A549 (cell line): ENCODE measurements around the gene CD274. TPM values are rescaled to one million over a fixed set of nuclear protein-coding genes. Genes with fewer than 3 reads are reported as not detected.

ENCODE experiments used
- ATAC-seq, 2 experiments: fragments of 200-7000 bp in 1 of 2; fragments of >200 bp in 1 of 2; cut with Nextera tagmentation in 1 of 2; cut with Tn5 transposase in 1 of 2; 3 replicates each; pipeline versions ENCODE4 v1.8.0 to v1.9.1; 2018 to 2020; ENCODE audit warnings: mild to moderate bottlenecking in 1 of 2, moderate library complexity in 1 of 2
- CTCF ChIA-PET: fragments of 300-600 bp; sonication (Branson Sonifier 250); formaldehyde crosslinking; extraction: SDS; loops from one replicate; lab custom pipeline; 2021; ENCODE audit warnings: antibody characterized with exemption, inconsistent platforms; lab: Yijun Ruan, JAX
- POLR2A ChIA-PET: fragments of 350-600 bp; formaldehyde crosslinking; extraction: SDS; loops from one replicate; lab custom pipeline; 2021; ENCODE audit warnings: antibody characterized with exemption, inconsistent platforms; lab: Yijun Ruan, JAX
- DNase-seq, 2 experiments: peaks; one replicate each; pipeline versions ENCODE4 v3.0.0 to v3.0.0-alpha.2; 2011 to 2016; ENCODE audit warnings: low read depth in 1 of 2, low spot score in 1 of 2
- FAIRE-seq: peaks from 2 replicates; lab custom pipeline; 2011; peaks lifted over from hg19 to GRCh38; lab: Jason Lieb, UNC
- H3K27ac ChIP-seq, 2 experiments: fragments of >200 bp; sonication (Bioruptor Twin); formaldehyde crosslinking; 3 replicates each; pipeline ENCODE4 v1.5.1; 2016 to 2017
- H3K4me1 ChIP-seq: fragments of >200 bp; sonication (Bioruptor Twin); formaldehyde crosslinking; 3 replicates; pipeline ENCODE4 v1.6.1; 2016
- H3K4me2 ChIP-seq: fragments of >200 bp; sonication (Bioruptor Twin); formaldehyde crosslinking; 3 replicates; pipeline ENCODE4 v1.6.1; 2016
- H3K4me3 ChIP-seq: fragments of >200 bp; sonication (Bioruptor Twin); formaldehyde crosslinking; 3 replicates; pipeline ENCODE4 v1.5.1; 2016
- H3K9me3 ChIP-seq: fragments of >200 bp; sonication (Bioruptor Twin); formaldehyde crosslinking; 3 replicates; pipeline ENCODE4 v1.6.1; 2016
- BCL3 ChIP-seq: fragments of >200 bp; sonication (Bioruptor Twin); formaldehyde crosslinking; IDR thresholded peaks from 3 replicates; pipeline ENCODE4 v1.6.1; 2016
- CEBPB ChIP-seq, 2 experiments: fragments of >200 bp in 1 of 2; sonication (Bioruptor Twin) in 1 of 2; formaldehyde crosslinking in 1 of 2; IDR thresholded peaks; 2 replicates each; pipeline ENCODE4 v1.6.1; 2012 to 2016
- CHD2 ChIP-seq: fragments of 150-350 bp; IDR thresholded peaks from 2 replicates; pipeline ENCODE4 v1.6.1; 2014; ENCODE audit warnings: low read length; ENCODE audit not compliant: partially characterized antibody
- E2F6 ChIP-seq: IDR thresholded peaks from 2 replicates; pipeline ENCODE4 v1.6.1; 2012; ENCODE audit warnings: low read depth, borderline replicate concordance
- EP300 ChIP-seq, 2 experiments: fragments of >200 bp; sonication (Bioruptor Twin); formaldehyde crosslinking; IDR thresholded peaks; 2 replicates in 1 of 2; 3 replicates in 1 of 2; pipeline ENCODE4 v1.6.1; 2016 to 2017
- FOSB ChIP-seq: fragments of 250-450 bp; sonication (Bioruptor Pico); IDR thresholded peaks from 2 replicates; pipeline ENCODE4 v1.5.0; 2020; ENCODE audit warnings: mild to moderate bottlenecking, moderate library complexity
- FOSL2 ChIP-seq, 2 experiments: fragments of 450-650 bp in 1 of 2; fragments of >200 bp in 1 of 2; sonication (Bioruptor Twin) in 1 of 2; formaldehyde crosslinking; IDR thresholded peaks; 2 replicates each; pipeline versions ENCODE4 v1.5.0 to v1.6.1; 2016 to 2020; ENCODE audit warnings: mild to moderate bottlenecking in 1 of 2, moderate library complexity in 1 of 2
- GATA3 ChIP-seq: IDR thresholded peaks from 2 replicates; pipeline ENCODE4 v1.6.1; 2012; ENCODE audit warnings: borderline replicate concordance
- HDAC2 ChIP-seq: fragments of 200-600 bp; sonication (generic); IDR thresholded peaks from 2 replicates; pipeline ENCODE4 v1.6.1; 2016
- HES2 ChIP-seq: fragments of >200 bp; sonication (Bioruptor Twin); formaldehyde crosslinking; IDR thresholded peaks from 2 replicates; pipeline ENCODE4 v1.6.1; 2016
- HOXA7 ChIP-seq: fragments of 250-450 bp; sonication (Bioruptor Pico); IDR thresholded peaks from 2 replicates; pipeline ENCODE4 v1.5.0; 2020; ENCODE audit warnings: mild to moderate bottlenecking, moderate library complexity
- HOXB13 ChIP-seq: fragments of 250-450 bp; sonication (Bioruptor Pico); IDR thresholded peaks from 2 replicates; pipeline ENCODE4 v1.5.0; 2020; ENCODE audit warnings: low read depth, mild to moderate bottlenecking, moderate library complexity
- JUN ChIP-seq, 2 experiments: fragments of >200 bp; sonication (Bioruptor Twin); formaldehyde crosslinking; IDR thresholded peaks; 2 replicates in 1 of 2; 3 replicates in 1 of 2; pipeline ENCODE4 v1.6.1; 2016 to 2017
- JUNB ChIP-seq: fragments of >200 bp; sonication (Bioruptor Twin); formaldehyde crosslinking; IDR thresholded peaks from 2 replicates; pipeline ENCODE4 v1.6.1; 2016
- KDM5A ChIP-seq: fragments of 200-600 bp; sonication (generic); IDR thresholded peaks from 2 replicates; pipeline ENCODE4 v1.6.1; 2016; ENCODE audit warnings: antibody characterized with exemption, mild to moderate bottlenecking
- MAX ChIP-seq: IDR thresholded peaks from 2 replicates; pipeline ENCODE4 v1.6.1; 2012
- MYC ChIP-seq: IDR thresholded peaks from 2 replicates; pipeline ENCODE4 v1.6.1; 2012; ENCODE audit warnings: mild to moderate bottlenecking, inconsistent platforms, low read length, improper control_type of control experiment, borderline replicate concordance
- NPAS2 ChIP-seq: fragments of 250-450 bp; sonication (Bioruptor Pico); IDR thresholded peaks from 2 replicates; pipeline ENCODE4 v1.8.0; 2022; ENCODE audit warnings: mild to moderate bottlenecking, moderate library complexity, borderline replicate concordance
- NR3C1 ChIP-seq: fragments of >200 bp; sonication (Bioruptor Twin); formaldehyde crosslinking; IDR thresholded peaks from 3 replicates; pipeline ENCODE4 v1.6.1; 2017
- PBX3 ChIP-seq: IDR thresholded peaks from 2 replicates; pipeline ENCODE4 v1.6.1; 2012
- POLR2A ChIP-seq: IDR thresholded peaks from 2 replicates; pipeline ENCODE4 v1.6.1; 2012; ENCODE audit warnings: mild to moderate bottlenecking, low read length
- POLR2AphosphoS2 ChIP-seq: conservative IDR thresholded peaks from 2 replicates; pipeline ENCODE4 v1.6.1; 2012; ENCODE audit warnings: low read length, improper control_type of control experiment, inconsistent platforms
- RNF2 ChIP-seq: fragments of 200-600 bp; sonication (generic); IDR thresholded peaks from 2 replicates; pipeline ENCODE4 v1.6.1; 2016; ENCODE audit warnings: low read depth, mild to moderate bottlenecking, antibody characterized with exemption, moderate library complexity, borderline replicate concordance
- ZC3H11A ChIP-seq: fragments of 450-650 bp; IDR thresholded peaks from 2 replicates; pipeline ENCODE4 v1.6.1; 2014; ENCODE audit warnings: antibody characterized with exemption, mild to moderate bottlenecking
- WGBS: methylation state at CpG from one replicate; pipeline ENCODE4 v1.1.6; 2017; ENCODE audit errors: missing lambda C conversion rate; 5-methylcytosine and 5-hydroxymethylcytosine counted together
- polyA plus RNA-seq, 4 experiments: library from polyadenylated mRNA; depleted of rRNA in 3 of 4; stranded (reverse); fragments of >200 nt; fragmentation: RNase III in 1 of 4; extraction: RNeasy Plus Mini Kit Qiagen cat#74134 plus additional on column Dnase treatment in 1 of 4; gene quantifications; 2 replicates in 3 of 4; 3 replicates in 1 of 4; pipeline ENCODE4 v1.2.3, GENCODE V29; 2011 to 2017

Gene CD274
- polyA plus RNA-seq, 2 of the 4 experiments (the other 2 are of a cell fraction) = 3.4 to 6.8 TPM

GRCh38 chr9:5502553-5502952 lies 52.2 kb downstream of the CD274 start:
- DNase-seq = no peak
- TF ChIP-seq FOSB (no peak), KDM5A (no peak), HDAC2 (no peak), JUNB (no peak), NPAS2 (CRISPR knock-in tag) (no peak), ZC3H11A (no peak), CHD2 (no peak), MYC (no peak), E2F6 (no peak), HOXA7 (CRISPR knock-in tag) (no peak), PBX3 (no peak), RNF2 (no peak), HOXB13 (CRISPR knock-in tag) (no peak), GATA3 (no peak), NR3C1 (no peak)
- H3K4me2 ChIP-seq = no peak overlapping the region
- no peak for FAIRE-seq
- no peaks in the 10 kb centered on the region for H3K9me3 ChIP-seq
- no peak overlapping the region for H3K27ac ChIP-seq
- 90% methylated on average over 6 of the region's 6 CpGs for WGBS
- ATAC-seq = no peak
- H3K4me3 ChIP-seq = no peak overlapping the region
- CTCF ChIA-PET = interaction anchor here (1.8 to 2.3 kb wide), 2 partner anchors 52 to 98 kb away, joined by 5 read pairs; partner anchors contain the start of gene CD274
- no peaks in the 10 kb centered on the region for H3K4me1 ChIP-seq
- POLR2A ChIA-PET = no interaction called here

- peaks cover 24% of the 10 kb centered on the region for H3K4me1 ChIP-seq
- peak; percentile 89 to 94 for ATAC-seq
- peak; percentile 51 to 83; a peak in 2 of 5 replicates for TF ChIP-seq EP300 (IDR thresholded peaks at IDR 0.05)
- TF ChIP-seq FOSL2 (IDR thresholded peaks at IDR 0.05) = 0 out of 2 replicates have a peak, but pooled peaks have one; percentile 42
- TF ChIP-seq FOSL2 (CRISPR knock-in tag; IDR thresholded peaks at IDR 0.05) = peak; percentile 81
- peak; percentile 27 to 69; a peak in 3 of 5 replicates for TF ChIP-seq JUN (IDR thresholded peaks at IDR 0.05)
- peak in 1 of 2 experiments; percentile 23; a peak in 1 of 4 replicates for TF ChIP-seq CEBPB (IDR thresholded peaks at IDR 0.05)
- TF ChIP-seq MAX = peak; percentile 47
- no peak for TF ChIP-seq HOXB13 (CRISPR knock-in tag)
- TF ChIP-seq GATA3 = peak; percentile 97
- TF ChIP-seq POLR2A = no peak
- peak; percentile 8; the same call in 1 of the 2 replicates for TF ChIP-seq HES2
- TF ChIP-seq POLR2AphosphoS2 = no peak
- TF ChIP-seq BCL3 = 0 out of 3 replicates have a peak, but pooled peaks have one; percentile 17
- peak; percentile 73 for TF ChIP-seq JUNB
- POLR2A ChIA-PET = interaction anchor here (1.4 to 2.2 kb wide), 3 partner anchors 16 to 72 kb away, joined by 3 to 6 read pairs (median 5); partner anchors contain the start of genes CD274 and PLGRKT
- no peaks in the 10 kb centered on the region for H3K9me3 ChIP-seq
- DNase-seq = peak; percentile 29 to 82
- peak overlapping the region; percentile 62 to 81; a peak in 5 of 6 replicates for H3K27ac ChIP-seq
- no peak overlapping the region for H3K4me3 ChIP-seq
- H3K4me2 ChIP-seq = peak overlapping the region; percentile 59
- CTCF ChIA-PET = interaction anchor here (0.6 to 2.6 kb wide), 5 partner anchors 59 to 323 kb away, joined by 3 to 13 read pairs (median 6); partner anchors contain the start of gene CD274
- WGBS = 2% methylated on average over 2 of the region's 2 CpGs
- no peak for FAIRE-seq
These were observed 59.2 kb downstream of the CD274 start for GRCh38 chr9:5509573-5509972.
